ENCODE data around the gene TRIM14.

- TF ChIP-seq CTCF (IDR thresholded peaks at IDR 0.05), result no peak
- TF ChIP-seq EP300 (IDR thresholded peaks at IDR 0.05), result no peak
Observed at GRCh38 chr9:98101868-98102273, 17.2 kb downstream of the TRIM14 start.

Data from ovary (tissue), 3 donors.